Coronary artery (tissue), 2 donors: ENCODE results near the gene KPNB1.
"Not testable (repeated sequence)": the region's sequence is repeated elsewhere in the genome, so short reads cannot be mapped to it uniquely, and the experiment has no call there.

ENCODE experiments used
- DNase-seq: peaks from one replicate; pipeline ENCODE4 v3.0.0-alpha.2; 2017; ENCODE audit warnings: low spot score
- H3K27ac ChIP-seq, 2 donors: fragments of 200-600 bp; sonication (generic); one replicate each; pipeline ENCODE4 v1.5.1; 2016 to 2019
- H3K4me3 ChIP-seq: fragments of 200-600 bp; sonication (generic); 2 replicates; pipeline ENCODE4 v1.5.1; 2016; ENCODE audit warnings: mild to moderate bottlenecking, moderate library complexity
- TF ChIP-seq, protein P1 (sequence below): fragments of 200-600 bp; sonication (generic); IDR thresholded peaks from one replicate; pipeline ENCODE4 v1.5.1; 2019; ENCODE audit warnings: antibody characterized with exemption

KPNB1 gene

DNA sequence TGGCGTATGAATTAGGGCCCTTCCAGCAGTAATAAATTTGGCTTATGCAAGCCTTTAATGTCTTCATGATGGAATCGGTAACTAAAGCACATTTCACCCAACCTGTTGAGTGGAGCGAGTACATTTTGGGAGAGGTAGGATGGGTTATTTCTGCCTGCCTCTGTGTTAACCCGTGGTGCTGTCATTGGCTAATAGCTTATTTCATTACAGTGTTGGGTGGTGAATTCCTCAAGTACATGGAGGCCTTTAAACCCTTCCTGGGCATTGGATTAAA is 26.4 kb downstream of the KPNB1 start:
- Histone ChIP-seq H3K27ac (no peak overlapping the region), H3K4me3 (no peak overlapping the region)
- DNase-seq = no peak
- TF ChIP-seq, protein P1, sequence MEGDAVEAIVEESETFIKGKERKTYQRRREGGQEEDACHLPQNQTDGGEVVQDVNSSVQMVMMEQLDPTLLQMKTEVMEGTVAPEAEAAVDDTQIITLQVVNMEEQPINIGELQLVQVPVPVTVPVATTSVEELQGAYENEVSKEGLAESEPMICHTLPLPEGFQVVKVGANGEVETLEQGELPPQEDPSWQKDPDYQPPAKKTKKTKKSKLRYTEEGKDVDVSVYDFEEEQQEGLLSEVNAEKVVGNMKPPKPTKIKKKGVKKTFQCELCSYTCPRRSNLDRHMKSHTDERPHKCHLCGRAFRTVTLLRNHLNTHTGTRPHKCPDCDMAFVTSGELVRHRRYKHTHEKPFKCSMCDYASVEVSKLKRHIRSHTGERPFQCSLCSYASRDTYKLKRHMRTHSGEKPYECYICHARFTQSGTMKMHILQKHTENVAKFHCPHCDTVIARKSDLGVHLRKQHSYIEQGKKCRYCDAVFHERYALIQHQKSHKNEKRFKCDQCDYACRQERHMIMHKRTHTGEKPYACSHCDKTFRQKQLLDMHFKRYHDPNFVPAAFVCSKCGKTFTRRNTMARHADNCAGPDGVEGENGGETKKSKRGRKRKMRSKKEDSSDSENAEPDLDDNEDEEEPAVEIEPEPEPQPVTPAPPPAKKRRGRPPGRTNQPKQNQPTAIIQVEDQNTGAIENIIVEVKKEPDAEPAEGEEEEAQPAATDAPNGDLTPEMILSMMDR = no peak

- DNase-seq = no peak
- Histone ChIP-seq H3K4me3 (no peak overlapping the region), H3K27ac (no peak overlapping the region)
- TF ChIP-seq, protein P1 = no peak
Observed at GRCh38 chr17:47676510-47677165, 26.9 kb downstream of the KPNB1 start.

DNA sequence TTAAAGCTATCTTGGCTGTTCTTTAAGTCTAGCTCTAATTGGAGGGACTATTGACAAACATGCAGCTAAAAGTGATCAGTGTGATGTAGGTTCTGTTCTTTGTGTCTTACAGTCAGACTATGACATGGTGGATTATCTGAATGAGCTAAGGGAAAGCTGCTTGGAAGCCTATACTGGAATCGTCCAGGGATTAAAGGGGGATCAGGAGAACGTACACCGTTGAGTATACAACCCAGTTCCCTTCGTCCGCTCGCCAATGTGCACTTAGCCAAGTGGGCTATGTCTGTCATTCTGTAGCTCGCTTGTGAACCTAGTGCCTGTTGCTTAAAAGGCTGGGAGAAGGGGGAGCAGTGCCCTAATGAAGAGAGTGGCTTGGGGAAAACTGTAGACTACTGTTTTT is 28.5 kb downstream of the KPNB1 start:
- TF ChIP-seq, protein P1 = no peak
- no peak for DNase-seq
- H3K4me3 ChIP-seq = no peak overlapping the region
- H3K27ac ChIP-seq = no peak overlapping the region

- H3K27ac ChIP-seq = no peak overlapping the region
- DNase-seq = no peak
- no peak overlapping the region for H3K4me3 ChIP-seq
- TF ChIP-seq, protein P1 = no peak
Observed at GRCh38 chr17:47682138-47682537, 32.4 kb downstream of the KPNB1 start.

- not testable (repeated sequence) for H3K4me3 ChIP-seq, DNase-seq, H3K27ac ChIP-seq
Observed at GRCh38 chr17:47682727-47683126, 33.0 kb downstream of the KPNB1 start.

- Histone ChIP-seq H3K4me3 (no peak overlapping the region), H3K27ac (no peak overlapping the region)
- no peak for DNase-seq
- TF ChIP-seq, protein P1 = no peak
Observed at GRCh38 chr17:47684025-47684424, 34.3 kb downstream of the KPNB1 start.

DNA sequence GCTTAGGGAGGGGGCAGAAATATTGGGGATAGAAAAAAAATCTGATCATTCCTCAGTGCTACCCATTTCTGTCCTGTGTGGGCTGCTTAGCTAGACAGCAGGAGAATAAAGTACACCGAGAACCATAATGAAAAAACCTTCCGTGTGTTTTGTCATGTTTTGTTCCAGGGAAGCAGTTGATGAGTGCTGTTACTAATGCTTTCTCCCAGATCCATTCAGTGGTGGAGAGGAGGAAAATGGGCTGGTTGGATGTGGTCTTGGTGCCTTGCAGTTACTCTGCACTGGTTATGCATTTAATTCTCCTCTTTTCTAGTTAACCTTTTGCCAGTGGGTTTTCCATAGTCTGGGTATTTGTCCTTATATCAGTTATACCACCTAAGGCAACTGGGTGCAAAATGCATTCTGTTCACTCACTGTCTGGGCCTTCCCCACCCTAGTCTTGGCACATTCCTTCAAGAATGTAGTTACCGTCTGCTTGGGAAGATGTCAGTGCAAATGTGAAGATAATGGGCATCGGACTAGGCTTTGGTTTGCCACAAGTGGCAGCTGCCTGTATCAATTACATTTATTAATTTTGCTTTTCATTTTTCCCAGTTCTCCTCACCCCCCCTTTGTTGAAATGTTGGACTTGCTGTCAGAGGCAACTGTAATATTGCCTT is 34.9 kb downstream of the KPNB1 start:
- no peak overlapping the region for H3K4me3 ChIP-seq
- no peak for DNase-seq
- no peak overlapping the region for H3K27ac ChIP-seq
- TF ChIP-seq, protein P1 = no peak
